Measurements from ENCODE around the gene POU6F1.

Gene POU6F1

GRCh38 chr12:51197736-51198567 is 19.9 kb downstream of the POU6F1 start:
- DNase-seq (ENCODE audit: low read depth in 2 of 2): no peak

GRCh38 chr12:51196547-51196946 is 21.3 kb downstream of the POU6F1 start:
- no peak for DNase-seq (ENCODE audit: low read depth in 2 of 2)

DNA sequence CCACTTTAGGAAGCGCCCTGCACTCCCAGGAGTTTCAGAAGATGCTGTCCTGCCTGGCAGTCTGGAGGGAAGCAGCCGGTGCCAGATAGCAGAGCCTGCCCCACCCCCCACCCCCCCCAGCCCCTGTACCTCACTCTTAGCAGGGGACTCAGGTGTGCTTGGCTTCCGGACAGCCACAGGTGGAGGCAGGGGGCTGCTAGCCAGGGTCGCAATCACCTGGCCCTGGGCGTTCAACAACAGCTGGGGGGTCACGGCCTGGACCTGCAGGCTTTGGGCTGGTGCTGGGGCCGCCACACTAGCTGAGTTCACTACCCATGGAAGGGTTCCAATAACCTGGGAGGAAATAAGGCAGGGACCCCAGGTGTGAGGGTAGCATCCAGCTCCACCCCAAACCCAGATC is 22.0 kb downstream of the POU6F1 start:
- DNase-seq (ENCODE audit: low read depth in 2 of 2): no peak

DNA sequence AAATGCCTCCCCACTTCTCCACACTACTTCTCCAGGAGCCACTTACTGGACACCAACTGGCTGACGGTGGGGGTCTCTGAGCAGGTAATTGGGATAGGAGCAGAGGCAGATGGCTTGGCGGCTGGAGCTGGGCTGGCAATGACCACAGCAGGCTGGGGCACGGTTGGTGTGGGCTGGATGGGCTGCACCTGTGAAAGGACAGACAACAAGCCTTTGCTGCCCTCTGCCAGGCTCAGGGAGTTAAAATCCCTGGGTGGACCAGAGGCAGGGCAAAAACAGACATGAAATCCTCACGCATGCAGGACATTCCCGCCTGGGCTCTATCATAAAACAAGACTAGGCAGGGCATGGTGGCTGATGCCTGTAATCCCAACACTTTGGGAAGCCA is 25.6 kb downstream of the POU6F1 start:
- DNase-seq (ENCODE audit: low read depth in 2 of 2): no peak

DNA sequence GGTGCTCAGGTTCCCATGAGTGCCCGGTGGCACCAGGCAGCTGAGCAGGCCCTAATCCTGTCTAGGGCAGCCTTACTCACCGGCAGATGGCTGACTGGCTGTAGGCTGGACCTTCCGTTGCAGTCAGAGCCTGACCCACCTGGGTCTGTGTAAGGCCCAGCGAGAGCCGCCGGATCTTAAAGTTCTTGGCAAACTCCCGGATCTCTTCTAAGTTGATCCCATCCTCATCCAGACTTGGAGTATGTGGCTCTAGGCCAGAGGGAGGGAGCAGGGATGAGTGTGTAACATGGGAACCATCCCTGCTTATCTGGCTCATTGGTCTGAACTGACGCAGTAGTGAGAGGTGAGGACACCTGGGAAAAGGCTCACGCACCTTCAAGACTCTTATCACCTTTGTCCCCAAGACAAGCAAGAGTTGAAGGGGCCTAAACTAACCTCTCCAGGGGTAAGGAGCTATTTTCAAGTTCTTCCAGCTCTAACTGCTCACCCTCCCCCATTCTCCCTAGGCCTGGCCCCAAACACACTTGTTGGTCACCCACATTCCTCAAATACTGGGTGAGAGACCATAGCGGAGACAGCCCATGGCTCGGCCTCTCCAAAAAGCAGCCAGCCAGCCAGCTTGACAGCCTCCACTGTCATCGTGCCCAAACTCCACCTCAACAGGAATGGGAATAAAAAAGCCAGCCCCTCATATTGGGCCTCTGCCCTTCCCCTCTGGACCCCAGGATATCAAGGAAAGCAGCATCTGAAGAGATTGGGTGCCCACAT is 26.2 kb downstream of the POU6F1 start:
- DNase-seq (ENCODE audit: low read depth in 2 of 2): no peak

GRCh38 chr12:51190820-51191219 is 27.0 kb downstream of the POU6F1 start:
- no peak for DNase-seq (ENCODE audit: low read depth in 2 of 2)

DNA sequence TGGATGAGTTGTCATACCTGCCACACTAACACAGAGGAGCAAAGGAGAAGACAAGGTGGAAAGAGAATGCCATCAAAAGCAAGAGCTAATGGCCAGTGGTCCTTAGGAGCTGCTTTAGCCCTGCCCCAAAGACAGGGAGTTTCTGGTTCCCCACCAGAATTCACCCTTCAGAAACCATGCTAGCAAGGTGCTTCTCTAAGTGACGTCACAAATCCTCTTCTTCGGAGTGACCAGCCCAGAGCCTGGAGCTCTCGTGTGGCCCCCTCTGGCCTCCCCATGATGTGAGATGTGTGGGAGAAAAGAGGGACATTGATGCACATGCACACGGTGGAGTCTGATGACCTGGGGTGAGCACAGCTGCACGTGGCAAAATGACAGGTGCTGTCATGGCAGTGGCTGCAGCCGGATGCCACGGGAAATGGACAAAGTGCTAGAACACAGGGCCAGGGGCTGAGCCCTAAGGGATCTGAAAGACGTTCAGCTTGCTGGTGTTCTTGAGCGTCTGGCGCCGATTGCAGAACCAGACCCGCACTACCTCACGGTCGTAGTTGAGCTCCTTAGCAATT is 28.0 kb downstream of the POU6F1 start:
- DNase-seq (ENCODE audit: low read depth in 2 of 2): no peak

DNA sequence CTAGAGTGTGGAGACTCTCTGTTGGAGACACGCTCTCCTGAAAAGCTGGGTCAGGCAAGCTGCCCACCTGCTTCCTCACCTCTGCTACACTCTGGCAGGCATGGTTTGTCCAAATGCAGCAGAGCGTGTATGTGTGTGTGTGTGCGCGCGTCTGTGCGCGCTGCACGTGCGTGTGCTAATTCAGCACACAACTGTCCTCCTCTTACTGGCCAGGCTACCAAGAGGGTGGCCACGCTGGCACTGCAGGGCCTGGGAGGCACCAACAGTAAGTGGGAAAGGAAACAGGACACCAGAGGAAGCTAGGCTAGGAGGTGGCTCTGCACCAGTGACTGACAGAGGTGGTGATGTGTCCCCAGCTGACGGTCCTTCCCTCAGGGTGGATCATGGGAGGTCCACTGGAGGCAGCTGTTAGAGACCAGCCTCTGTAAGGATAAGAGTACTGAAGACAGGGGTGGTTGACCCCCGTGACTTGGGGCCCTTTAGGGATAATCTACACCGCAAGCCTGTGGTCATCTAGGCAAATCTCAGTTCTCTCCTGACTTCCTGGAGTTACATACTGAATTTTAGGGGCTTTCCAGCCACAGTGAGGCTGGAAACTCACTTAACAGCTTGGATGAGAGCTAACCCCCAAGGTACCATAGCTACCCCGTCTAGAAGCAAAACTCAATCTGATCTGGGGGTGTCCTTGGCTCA is 29.4 kb downstream of the POU6F1 start:
- DNase-seq (ENCODE audit: low read depth in 2 of 2): no peak

- DNase-seq (ENCODE audit: low read depth in 2 of 2): no peak
These were observed 30.4 kb downstream of the POU6F1 start for GRCh38 chr12:51187370-51187987.

- DNase-seq (ENCODE audit: low read depth in 2 of 2): no peak
These were observed 31.3 kb downstream of the POU6F1 start for GRCh38 chr12:51186465-51187085.

GRCh38 chr12:51185171-51185717 is 32.6 kb downstream of the POU6F1 start:
- DNase-seq (ENCODE audit: low read depth in 2 of 2): no peak

DNA sequence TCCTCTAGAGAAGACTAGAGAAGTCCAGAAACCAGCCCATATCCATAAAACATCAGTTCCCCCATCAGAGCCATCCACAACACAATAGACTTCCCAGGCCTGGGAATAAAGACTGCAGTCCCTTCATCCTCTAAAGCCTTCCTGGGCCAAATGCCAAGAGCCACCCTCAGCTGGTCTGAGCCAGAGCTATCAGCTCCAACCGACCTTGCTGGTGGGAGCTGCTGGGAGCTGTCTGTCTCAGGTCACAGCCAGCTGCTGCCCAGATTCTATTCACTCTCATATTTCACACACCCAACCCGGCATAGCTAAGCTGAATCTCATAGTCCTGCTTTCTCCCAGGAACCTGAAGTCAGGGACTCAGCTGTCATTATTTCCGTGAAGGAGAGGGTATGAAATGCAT is 34.0 kb downstream of the POU6F1 start:
- DNase-seq (ENCODE audit: low read depth in 2 of 2): no peak

- no peak for DNase-seq (ENCODE audit: low read depth in 2 of 2)
These were observed 34.5 kb downstream of the POU6F1 start for GRCh38 chr12:51183349-51183748.

- no peak for DNase-seq (ENCODE audit: low read depth in 2 of 2)
These were observed 36.3 kb downstream of the POU6F1 start for GRCh38 chr12:51181558-51181957.

DNA sequence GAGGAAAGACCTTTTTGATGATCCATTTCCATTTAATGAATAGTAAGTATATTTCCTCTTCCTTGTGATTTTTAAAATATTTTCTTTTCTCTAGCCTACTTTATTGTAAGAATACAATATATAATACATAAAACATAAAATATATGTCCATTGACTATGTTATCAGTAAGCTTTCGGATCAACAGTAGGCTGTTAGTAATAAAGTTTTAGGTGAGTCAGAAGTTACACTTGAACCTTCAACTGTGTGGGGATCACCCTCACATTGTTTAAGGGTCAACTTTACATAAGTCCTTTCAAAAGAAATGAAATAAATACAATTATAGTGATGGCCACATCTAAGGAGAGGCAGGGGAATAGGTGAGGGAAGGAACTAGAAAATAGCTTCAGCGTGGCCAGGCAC is 40.0 kb downstream of the POU6F1 start:
- no peak for DNase-seq (ENCODE audit: low read depth in 2 of 2)

- no peak for DNase-seq (ENCODE audit: low read depth in 2 of 2)
These were observed 43.4 kb downstream of the POU6F1 start for GRCh38 chr12:51174501-51174900.

DNA sequence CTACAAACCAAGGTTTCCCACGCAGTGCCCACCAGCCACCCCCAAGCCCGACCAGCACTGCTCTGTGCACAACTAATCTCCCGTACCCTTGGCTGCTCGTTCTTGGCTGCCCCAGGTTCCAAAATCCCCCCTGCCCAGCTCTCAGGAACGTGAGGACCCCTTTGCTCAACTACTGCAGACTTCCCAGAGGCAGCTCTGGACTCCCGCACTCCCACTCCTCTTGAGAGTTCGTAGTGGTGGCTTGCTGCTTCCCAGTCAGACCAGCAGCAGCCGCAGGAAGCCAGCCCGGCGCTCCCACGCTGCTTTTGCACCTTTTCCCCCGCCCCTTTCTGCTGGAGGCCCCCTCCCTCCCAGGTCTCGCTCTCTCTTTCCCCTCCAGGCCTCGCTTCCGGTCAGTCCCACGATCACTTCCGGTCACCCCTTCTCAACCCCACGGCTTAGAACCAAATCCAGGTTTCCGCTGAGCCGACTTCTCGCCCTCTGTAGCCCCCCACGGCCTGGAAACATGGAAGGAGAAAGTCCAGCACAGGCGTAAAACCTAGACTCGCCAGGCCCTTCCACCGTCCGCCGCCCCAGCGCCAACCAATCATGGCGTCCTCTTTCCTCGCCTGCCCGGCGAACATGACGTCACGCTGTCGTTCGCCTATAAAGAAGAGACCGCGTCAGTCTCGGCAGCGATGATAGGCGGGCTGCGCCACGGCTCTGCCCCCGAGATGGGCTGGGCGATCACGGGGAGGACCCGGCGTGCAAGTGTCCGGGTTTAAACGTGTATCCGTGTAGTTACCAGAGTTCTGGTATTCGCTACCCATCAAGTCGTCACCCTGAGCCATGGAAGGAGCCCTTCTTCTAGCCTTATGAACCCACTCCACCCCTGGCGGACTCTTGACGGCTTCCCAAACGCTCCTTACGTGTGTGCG is 45.1 kb downstream of the POU6F1 start, which contains the start of gene TFCP2:
TSS of gene TFCP2 (minus strand) at position 621 of the 917 bp plus-strand sequence. CDS start 713 bp downstream, outside the sequence.
- DNase-seq (ENCODE audit: low read depth in 2 of 2): peak; percentile 86 to 92

DNA sequence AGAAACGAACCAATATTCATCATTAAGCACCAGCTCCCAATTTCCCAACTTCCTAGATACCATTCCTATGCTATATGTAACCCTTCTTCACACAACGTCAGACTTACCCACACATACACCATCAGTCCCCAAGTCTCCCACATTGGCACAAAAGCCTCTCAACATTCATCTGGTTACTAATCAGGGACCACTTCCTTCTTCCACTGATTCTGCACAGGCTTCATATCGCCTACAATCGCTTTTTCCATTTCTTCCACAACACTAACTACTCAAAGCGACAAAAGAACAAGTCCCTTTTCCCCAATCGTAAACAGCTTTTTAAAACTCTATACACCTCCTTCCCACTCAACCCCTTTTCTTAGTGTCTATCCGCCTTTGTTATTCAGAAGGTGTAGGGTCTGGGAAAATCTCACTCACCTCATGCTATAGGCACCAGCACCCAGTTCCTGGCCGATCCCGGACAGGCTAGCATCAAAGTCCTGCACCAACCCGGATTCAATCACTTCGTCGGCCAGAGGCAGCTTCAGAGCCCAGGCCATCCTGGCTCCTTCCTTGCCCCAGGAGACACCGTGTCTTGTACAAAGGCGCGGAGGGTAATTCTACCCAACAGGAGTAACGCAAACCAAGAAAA is 45.9 kb downstream of the POU6F1 start:
- DNase-seq (ENCODE audit: low read depth in 2 of 2): no peak

DNA sequence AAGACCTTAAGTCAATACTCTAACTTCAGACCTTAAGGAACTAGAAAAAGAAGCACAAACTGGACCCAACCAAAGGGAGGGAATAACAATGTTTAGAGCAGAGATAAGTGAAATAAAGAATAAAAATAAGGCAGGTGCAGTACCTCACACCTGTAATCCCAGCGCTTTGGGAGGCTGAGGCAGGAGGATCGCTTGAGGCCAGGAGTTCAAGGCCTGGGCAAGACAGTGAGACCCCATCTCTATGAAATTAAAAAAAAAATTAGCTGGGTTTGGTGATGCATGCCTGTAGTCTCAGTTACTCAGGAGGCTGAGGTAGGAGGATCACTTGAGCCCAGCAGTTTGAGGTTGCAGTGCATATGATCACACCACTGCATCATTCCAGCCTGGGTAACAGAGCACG is 54.1 kb downstream of the POU6F1 start:
- no peak for DNase-seq (ENCODE audit: low read depth in 2 of 2)
